Retinal pigment epithelial cell (primary cell): ENCODE results near the gene TUBA4A.
A peak's percentile ranks its signal among the peaks of the same experiment; 100 is the strongest.

Source experiments
- DNase-seq: peaks from one replicate; pipeline ENCODE4 v3.0.0-alpha.2; 2010; ENCODE audit warnings: low read depth
- H3K4me3 ChIP-seq: 2 replicates; pipeline ENCODE4 v1.5.1; 2011; ENCODE audit warnings: mild to moderate bottlenecking, low read length, control low read depth, moderate library complexity
- CTCF ChIP-seq: conservative IDR thresholded peaks from 2 replicates; pipeline ENCODE4 v1.5.1; 2011; ENCODE audit warnings: low read depth, low read length, control low read depth, inconsistent platforms

TUBA4A gene

DNA sequence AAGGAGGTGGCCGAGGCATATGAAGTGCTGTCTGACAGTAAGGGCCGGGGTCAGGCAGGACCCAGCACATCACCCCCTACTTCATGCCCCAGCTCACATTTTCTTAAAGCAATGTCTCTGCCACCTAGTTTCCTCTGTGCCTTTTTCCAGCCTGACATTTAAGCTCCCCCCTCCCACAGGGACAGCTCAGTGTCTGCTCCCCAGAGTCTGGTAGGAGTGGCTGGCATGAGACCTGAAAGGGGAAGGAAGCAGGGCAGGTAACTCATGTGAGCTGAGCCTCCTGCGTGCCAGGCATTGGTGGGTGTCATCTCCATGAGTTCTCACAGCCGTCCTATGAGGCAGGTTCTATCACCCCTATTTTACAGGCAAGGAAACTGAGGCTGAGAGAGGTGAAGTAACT is 26.9 kb upstream of the TUBA4A start:
- no peak for TF ChIP-seq CTCF
- H3K4me3 ChIP-seq, result no peak overlapping the region
- no peak for DNase-seq

GRCh38 chr2:219279916-219280516 is 26.3 kb upstream of the TUBA4A start:
- DNase-seq, result no peak
- peak overlapping the region; percentile 55 for H3K4me3 ChIP-seq
- TF ChIP-seq CTCF, result no peak

- TF ChIP-seq CTCF, result peak; percentile 14
- DNase-seq, result peak; percentile 92
- peak within 1 kb of the TSS; percentile 55 for H3K4me3 ChIP-seq
Observed at GRCh38 chr2:219279151-219279915, 25.6 kb upstream of the TUBA4A start, which contains the start of gene DNAJB2. Gene DNAJB2 (plus strand): TSS chr2:219279366. CDS start chr2:219279834, 468 bp downstream.

DNA sequence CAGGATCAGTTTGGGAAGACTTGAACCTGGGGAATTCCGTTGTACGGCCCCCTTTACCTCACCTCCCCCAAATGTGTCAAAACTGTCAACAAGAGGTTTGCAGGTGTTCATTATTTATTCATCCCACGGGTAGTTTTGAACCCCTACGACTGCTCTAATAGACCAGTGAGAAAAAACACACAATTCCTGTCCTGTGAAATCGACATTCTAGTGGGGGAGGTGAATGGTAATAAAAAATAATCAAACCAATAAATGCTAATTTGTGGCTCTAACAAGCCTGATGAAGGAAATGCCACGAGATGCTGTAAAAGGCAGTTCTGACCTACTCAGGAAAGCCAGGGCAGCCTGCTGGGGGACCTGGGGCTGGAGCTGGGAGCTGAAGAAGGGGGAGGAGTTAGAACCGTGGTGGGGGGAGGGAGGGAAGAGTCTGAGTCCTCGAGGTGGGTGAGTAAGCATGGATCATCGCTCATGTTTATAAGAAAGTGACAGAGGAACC is 25.0 kb upstream of the TUBA4A start:
- DNase-seq, result no peak
- peak overlapping the region; percentile 55 for H3K4me3 ChIP-seq
- TF ChIP-seq CTCF, result no peak

DNA sequence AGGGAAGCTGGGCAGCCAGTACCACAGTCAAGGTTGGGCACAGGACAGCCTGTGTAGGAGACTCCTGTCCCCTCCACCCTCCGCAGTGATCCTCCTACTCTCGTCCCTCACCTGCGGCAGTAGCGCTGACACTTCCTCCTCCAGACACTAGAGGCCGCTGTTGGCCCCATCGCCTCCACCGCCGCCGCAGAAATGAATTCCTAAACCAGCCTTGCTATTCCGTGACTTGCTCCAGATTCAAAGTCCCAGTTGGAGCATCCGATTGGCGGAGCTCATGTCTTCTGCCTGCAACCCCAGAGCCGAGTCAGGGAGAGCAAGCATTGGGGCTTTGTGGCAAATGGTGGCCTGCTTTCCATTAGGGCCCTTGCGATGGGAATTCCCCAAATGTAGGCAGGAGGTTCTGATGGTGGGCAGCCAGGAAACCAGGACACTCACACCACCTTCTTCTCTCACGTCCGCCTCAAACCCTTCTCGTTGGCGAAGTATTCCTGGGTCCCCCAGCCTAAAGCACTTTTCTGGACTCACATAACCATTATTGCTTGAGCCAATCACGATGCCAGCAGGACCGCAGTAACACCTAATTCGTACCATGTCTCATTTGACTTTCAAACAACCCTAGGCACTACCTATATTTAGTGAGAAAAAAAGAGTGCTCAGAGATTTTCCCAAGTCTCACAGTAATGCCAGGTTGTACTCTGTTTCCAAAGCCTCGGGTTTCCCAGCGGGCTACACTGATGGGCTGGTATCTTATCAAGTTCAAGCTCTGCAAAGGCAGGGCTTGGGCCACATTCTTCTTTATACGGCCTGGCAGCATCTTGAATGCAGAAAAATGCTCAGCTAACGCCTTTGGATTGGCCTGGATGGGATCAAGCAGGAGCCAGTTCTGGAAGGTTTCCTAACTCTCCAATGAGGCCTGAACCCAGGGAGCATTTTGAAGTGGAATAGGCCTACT is 24.3 kb upstream of the TUBA4A start:
- DNase-seq, result no peak
- peak; percentile 96 for TF ChIP-seq CTCF
- no peak overlapping the region for H3K4me3 ChIP-seq

GRCh38 chr2:219274361-219274921 is 20.7 kb upstream of the TUBA4A start:
- no peak overlapping the region for H3K4me3 ChIP-seq
- DNase-seq, result no peak
- no peak for TF ChIP-seq CTCF
